Glutamatergic neuron (in vitro differentiated cells): ENCODE data around the gene TMEM184C. TPM values are rescaled to one million over a fixed set of nuclear protein-coding genes. Genes with fewer than 3 reads are reported as not detected.

Experiments
- DNase-seq: peaks from one replicate; pipeline ENCODE4 v3.0.0; 2022
- H3K27ac Mint-ChIP-seq: one replicate; pipeline ENCODE4 v1.8.0; 2020; ENCODE audit warnings: mild to moderate bottlenecking, mixed read lengths, inconsistent platforms; ENCODE audit not compliant: unreplicated experiment
- H3K27me3 Mint-ChIP-seq: one replicate; pipeline ENCODE4 v1.8.0; 2020; ENCODE audit warnings: mild to moderate bottlenecking, moderate library complexity, mixed read lengths, inconsistent platforms; ENCODE audit not compliant: unreplicated experiment
- H3K36me3 Mint-ChIP-seq: one replicate; pipeline ENCODE4 v1.8.0; 2020; ENCODE audit warnings: mild to moderate bottlenecking, mixed read lengths, inconsistent platforms; ENCODE audit not compliant: unreplicated experiment
- H3K4me1 Mint-ChIP-seq: one replicate; pipeline ENCODE4 v1.8.0; 2020; ENCODE audit warnings: mild to moderate bottlenecking, low read depth, mixed read lengths, inconsistent platforms; ENCODE audit not compliant: unreplicated experiment
- H3K4me3 Mint-ChIP-seq: one replicate; pipeline ENCODE4 v1.8.0; 2020; ENCODE audit warnings: mild to moderate bottlenecking, mixed read lengths, inconsistent platforms; ENCODE audit not compliant: unreplicated experiment
- H3K9me3 Mint-ChIP-seq: one replicate; pipeline ENCODE4 v1.8.0; 2020; ENCODE audit warnings: mild to moderate bottlenecking, moderate library complexity, mixed read lengths, inconsistent platforms; ENCODE audit not compliant: unreplicated experiment
- CTCF ChIP-seq: fragments of 200-600 bp; sonication (generic); IDR thresholded peaks from one replicate; pipeline ENCODE4 v1.5.0; 2021; ENCODE audit not compliant: partially characterized antibody, unreplicated experiment
- total RNA-seq: library from RNA; stranded (reverse); fragmentation: NEBNext Ultra II Directional; extraction: Animal tissue kit (Norgen Biotek cat#: 25700); gene quantifications from one replicate; pipeline ENCODE4 v1.2.1, GENCODE V29; 2021; ENCODE audit not compliant: unreplicated experiment

The TMEM184C gene
- total RNA-seq, 1 donor from 2014 or later, result 31.6 TPM

GRCh38 chr4:147643616-147644015, 26.4 kb downstream of the TMEM184C start:
- DNase-seq, result no peak
- Mint-ChIP-seq H3K9me3 (peaks cover 2% of the 10 kb centered on the region), H3K4me1 (peaks cover 3% of the 10 kb centered on the region), H3K36me3 (peaks cover 11% of the 10 kb centered on the region), H3K4me3 (no peak overlapping the region), H3K27ac (no peak overlapping the region), H3K27me3 (no peaks in the 10 kb centered on the region)
- TF ChIP-seq CTCF, result no peak

GRCh38 chr4:147644471-147644870, 27.3 kb downstream of the TMEM184C start:
- Mint-ChIP-seq H3K27ac (no peak overlapping the region), H3K36me3 (peaks cover 11% of the 10 kb centered on the region), H3K27me3 (no peaks in the 10 kb centered on the region), H3K9me3 (peaks cover 2% of the 10 kb centered on the region), H3K4me1 (peaks cover 5% of the 10 kb centered on the region), H3K4me3 (no peak overlapping the region)
- no peak for DNase-seq
- no peak for TF ChIP-seq CTCF

- H3K27me3 Mint-ChIP-seq, result no peaks in the 10 kb centered on the region
- H3K36me3 Mint-ChIP-seq, result peaks cover 11% of the 10 kb centered on the region
- peaks cover 2% of the 10 kb centered on the region for H3K4me1 Mint-ChIP-seq
- no peak for TF ChIP-seq CTCF
- H3K9me3 Mint-ChIP-seq, result peaks cover 2% of the 10 kb centered on the region
- no peak for DNase-seq
- H3K27ac Mint-ChIP-seq, result no peak overlapping the region
- H3K4me3 Mint-ChIP-seq, result no peak overlapping the region
Observed at GRCh38 chr4:147645099-147645498, 27.9 kb downstream of the TMEM184C start.

- no peak for DNase-seq
- Mint-ChIP-seq H3K9me3 (no peaks in the 10 kb centered on the region), H3K27me3 (no peaks in the 10 kb centered on the region), H3K36me3 (peaks cover 5% of the 10 kb centered on the region), H3K27ac (no peak overlapping the region), H3K4me1 (peaks cover 2% of the 10 kb centered on the region), H3K4me3 (no peak overlapping the region)
- no peak for TF ChIP-seq CTCF
Observed at GRCh38 chr4:147648656-147649055, 31.5 kb downstream of the TMEM184C start.

- Mint-ChIP-seq H3K4me1 (peaks cover 2% of the 10 kb centered on the region), H3K36me3 (peaks cover 5% of the 10 kb centered on the region), H3K27ac (no peak overlapping the region), H3K4me3 (no peak overlapping the region), H3K9me3 (no peaks in the 10 kb centered on the region), H3K27me3 (no peaks in the 10 kb centered on the region)
- DNase-seq, result no peak
- no peak for TF ChIP-seq CTCF
Observed at GRCh38 chr4:147651563-147651962, 34.4 kb downstream of the TMEM184C start.
